ENCODE measurements around the gene ZNF3. TPM values are rescaled to one million over a fixed set of nuclear protein-coding genes. Genes with fewer than 3 reads are reported as not detected.

Gene ZNF3
- total and polyA plus RNA-seq, 9 of the 15 experiments (the other 6 are each of a cell fraction or from before 2014, with no cell fraction given) = 30.0 to 64.9 (median 51.5) TPM

DNA sequence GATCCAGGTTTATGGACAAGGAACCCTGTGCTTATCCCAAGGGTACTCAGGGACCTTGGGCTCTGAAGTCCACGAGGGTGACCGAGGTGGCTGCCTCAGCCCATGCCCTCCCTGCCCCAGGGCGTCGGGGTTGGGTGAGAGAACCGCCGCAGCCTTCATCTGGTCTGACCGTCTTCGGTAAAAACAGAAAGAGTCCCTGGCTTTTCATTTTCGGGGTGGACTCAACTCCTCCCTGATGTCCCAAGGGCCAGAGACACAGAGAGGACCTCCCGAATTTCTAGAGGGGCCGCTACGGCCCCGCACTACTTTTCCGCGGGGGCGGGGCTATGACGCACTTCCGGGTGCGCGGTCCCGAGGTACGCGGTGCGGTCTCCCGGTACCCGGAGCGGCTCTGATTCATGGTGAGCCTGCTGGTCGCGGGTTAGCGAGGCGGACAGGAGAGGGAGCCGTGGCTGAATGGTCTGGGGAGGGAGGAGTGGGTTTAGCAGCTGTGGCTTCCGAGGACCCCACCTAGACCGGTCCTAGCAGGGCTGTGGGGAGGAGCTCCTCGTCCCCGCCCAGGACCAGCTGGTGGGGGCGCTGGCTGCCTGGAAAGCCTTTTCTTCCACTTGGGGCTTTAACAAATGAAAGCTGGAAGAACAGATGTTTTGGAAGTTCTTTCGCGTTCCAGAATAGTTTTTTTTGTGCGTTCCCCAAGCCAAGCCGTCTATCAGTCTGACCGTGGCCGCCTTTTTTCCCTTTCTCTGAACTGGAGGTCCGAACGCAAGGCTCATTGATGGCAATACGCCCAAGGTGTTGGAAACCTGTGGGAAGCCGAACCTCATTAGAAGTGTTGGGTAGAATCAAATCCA is 31.9 kb downstream of the ZNF3 start, which contains the start of gene ZSCAN21 (continued):
- TF ChIP-seq ZNF740 (CRISPR knock-in tag; IDR thresholded peaks at IDR 0.05) (no peak), ZNF740 (tag; IDR thresholded peaks at IDR 0.05) (no peak), OTX1 (CRISPR knock-in tag; IDR thresholded peaks at IDR 0.05) (no peak), HDAC6 (IDR thresholded peaks at IDR 0.05; ENCODE audit: low read depth, low read length) (no peak), TCF7L2 (IDR thresholded peaks at IDR 0.05; ENCODE audit: low read depth, low read length) (no peak), KDM1A (IDR thresholded peaks at IDR 0.05) (no peak), FOXK2 (conservative IDR thresholded peaks at IDR 0.05 in 1 of 2, IDR thresholded peaks at IDR 0.05 in 1 of 2; ENCODE audit: low read depth in 2 of 2) (peak in 1 of 2 experiments; percentile 46; a peak in 1 of 4 replicates), ZSCAN29 (IDR thresholded peaks at IDR 0.05) (no peak), CCAR2 (IDR thresholded peaks at IDR 0.05; ENCODE audit: low read depth, low read length) (no peak), POLR2H (tag; IDR thresholded peaks at IDR 0.05; ENCODE audit: low read depth) (peak; percentile 50; the same call in 1 of the 2 replicates), PTBP1 (IDR thresholded peaks at IDR 0.05; ENCODE audit: low read depth, low read length) (no peak), SAP30 (IDR thresholded peaks at IDR 0.05; ENCODE audit: borderline replicate concordance, insufficient read depth, low read depth, low read length, poor library complexity, severe bottlenecking) (peak; percentile 93), TAF1 (IDR thresholded peaks at IDR 0.05; ENCODE audit: control insufficient read depth, extremely low read depth, insufficient read depth, low read length, severe bottlenecking) (peak; percentile 77), ZBTB1 (CRISPR knock-in tag; IDR thresholded peaks at IDR 0.05; ENCODE audit: borderline replicate concordance, low read depth) (peak; percentile 93), STAG1 (CRISPR knock-in tag; IDR thresholded peaks at IDR 0.05; ENCODE audit: borderline replicate concordance) (no peak), ZNF431 (CRISPR knock-in tag; IDR thresholded peaks at IDR 0.05) (no peak), ELF4 (CRISPR knock-in tag; IDR thresholded peaks at IDR 0.05) (no peak), RAD21 (CRISPR knock-in tag; conservative IDR thresholded peaks at IDR 0.05 in 1 of 2, IDR thresholded peaks at IDR 0.05 in 1 of 2) (peak in 1 of 2 experiments; percentile 29; a peak in 1 of 4 replicates), FOXA3 (CRISPR knock-in tag; conservative IDR thresholded peaks at IDR 0.05 in 1 of 2, IDR thresholded peaks at IDR 0.05 in 1 of 2) (no peak), U2AF1 (optimal IDR thresholded peaks at IDR 0.05; ENCODE audit: low read depth, low read length) (no peak), TCF3 (CRISPR knock-in tag; IDR thresholded peaks at IDR 0.05) (peak; percentile 47), SIX5 (IDR thresholded peaks at IDR 0.05; ENCODE audit: borderline replicate concordance in 1 of 2, insufficient read depth in 1 of 2, low read depth in 1 of 2, low read length in 2 of 2) (no peak; a peak in 1 of 4 replicates), TGIF2 (CRISPR knock-in tag; IDR thresholded peaks at IDR 0.05) (no peak), POLR2AphosphoS5 (IDR thresholded peaks at IDR 0.05; ENCODE audit: control insufficient read depth, insufficient read depth, low read depth, low read length) (peak; percentile 86), MEIS2 (IDR thresholded peaks at IDR 0.05; ENCODE audit: partially characterized antibody) (no peak)
- TF ChIP-seq, protein P1, sequence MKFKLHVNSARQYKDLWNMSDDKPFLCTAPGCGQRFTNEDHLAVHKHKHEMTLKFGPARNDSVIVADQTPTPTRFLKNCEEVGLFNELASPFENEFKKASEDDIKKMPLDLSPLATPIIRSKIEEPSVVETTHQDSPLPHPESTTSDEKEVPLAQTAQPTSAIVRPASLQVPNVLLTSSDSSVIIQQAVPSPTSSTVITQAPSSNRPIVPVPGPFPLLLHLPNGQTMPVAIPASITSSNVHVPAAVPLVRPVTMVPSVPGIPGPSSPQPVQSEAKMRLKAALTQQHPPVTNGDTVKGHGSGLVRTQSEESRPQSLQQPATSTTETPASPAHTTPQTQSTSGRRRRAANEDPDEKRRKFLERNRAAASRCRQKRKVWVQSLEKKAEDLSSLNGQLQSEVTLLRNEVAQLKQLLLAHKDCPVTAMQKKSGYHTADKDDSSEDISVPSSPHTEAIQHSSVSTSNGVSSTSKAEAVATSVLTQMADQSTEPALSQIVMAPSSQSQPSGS (CRISPR knock-in tag; IDR thresholded peaks at IDR 0.05) = no peak
